ENCODE results near the gene SEMA4G. TPM values are rescaled to one million over a fixed set of nuclear protein-coding genes. Genes with fewer than 3 reads are reported as not detected.

Gene SEMA4G
- total RNA-seq (2022; extraction: Qiagen RNA extraction) = 6.5 to 8.0 TPM (median 7.4 TPM) in 5 replicates

GRCh38 chr10:100969187-100970075 lies at the start of gene SEMA4G:
Gene SEMA4G, plus strand, starts transcription at chr10:100969504. Its CDS starts 3,409 bp downstream, at chr10:100972913.

GRCh38 chr10:100986952-100987684 lies 17.8 kb downstream of the SEMA4G start, which contains the start of the genes MRPL43 and TWNK:
Gene MRPL43, minus strand, starts transcription at chr10:100987497. Its CDS starts 54 bp downstream, at chr10:100987443.
Gene TWNK, plus strand, starts transcription at chr10:100987543. Its CDS starts 668 bp downstream, at chr10:100988211.

GRCh38 chr10:100999742-101000126 lies 30.4 kb downstream of the SEMA4G start, which contains the start of gene LZTS2:
Gene LZTS2, plus strand, starts transcription at chr10:100999808. Its CDS starts 2,731 bp downstream, at chr10:101002539.

Other genes starting within 250 kb of the SEMA4G start
- gene PAX2, start 223.9 kb upstream of the SEMA4G start, total RNA-seq (2022; extraction: Qiagen RNA extraction) = 0.19 to 0.26 TPM (median 0.22 TPM) in 5 replicates
- 8.2 to 9.1 TPM (median 8.9 TPM) in 5 replicates for gene SLF2, start 56.5 kb upstream of the SEMA4G start, total RNA-seq (2022; extraction: Qiagen RNA extraction)
- 72.7 to 102 TPM (median 95.3 TPM) in 5 replicates for gene MRPL43, start 18.0 kb downstream of the SEMA4G start, total RNA-seq (2022; extraction: Qiagen RNA extraction)
- 34.6 to 41.4 TPM (median 37.0 TPM) in 5 replicates for gene TWNK, start 18.0 kb downstream of the SEMA4G start, total RNA-seq (2022; extraction: Qiagen RNA extraction)
- gene LZTS2, start 30.3 kb downstream of the SEMA4G start, total RNA-seq (2022; extraction: Qiagen RNA extraction) = 28.7 to 41.3 TPM (median 39.6 TPM) in 5 replicates
- 0.64 to 1.5 TPM (median 1.1 TPM) in 5 replicates for gene PDZD7, start 61.6 kb downstream of the SEMA4G start, total RNA-seq (2022; extraction: Qiagen RNA extraction)
- 41.6 to 48.3 TPM (median 45.5 TPM) in 5 replicates for gene SFXN3, start 61.7 kb downstream of the SEMA4G start, total RNA-seq (2022; extraction: Qiagen RNA extraction)
- 2.0 to 3.4 TPM (median 3.1 TPM) in 5 replicates for gene KAZALD1, start 92.5 kb downstream of the SEMA4G start, total RNA-seq (2022; extraction: Qiagen RNA extraction)
- not detected in 5 replicates for gene TLX1, start 161.8 kb downstream of the SEMA4G start, total RNA-seq (2022; extraction: Qiagen RNA extraction)

All from A549 treated with AZD2906 at 1 μM for 4 hours (cell line).